ENCODE results near the gene C19orf53. TPM values are rescaled to one million over a fixed set of nuclear protein-coding genes. Genes with fewer than 3 reads are reported as not detected.
A peak's percentile ranks its signal among the peaks of the same experiment; 100 is the strongest.

The C19orf53 gene
- total and polyA plus RNA-seq, 2 of the 13 experiments (the other 11 are each of a cell fraction or from before 2014, with no cell fraction given), result 129 to 130 TPM

GRCh38 chr19:13758795-13759194, 15.5 kb upstream of the C19orf53 start:
- no TSS peak for BruUV-seq (replicated peaks)
- Histone ChIP-seq H4K20me1 (ENCODE audit: insufficient read depth, low read length) (no peaks in the 10 kb centered on the region), H3K79me2 (ENCODE audit: insufficient read depth, low read length) (peaks cover under 1% of the 10 kb centered on the region), H3K9ac (ENCODE audit: insufficient read depth, low read depth, low read length) (no peak overlapping the region), H3K4me2 (ENCODE audit: low read depth, low read length) (no peak overlapping the region), H3K36me3 (replicated peaks in 1 of 2; ENCODE audit: control insufficient read depth in 1 of 2, insufficient read depth in 2 of 2, low read length in 2 of 2) (peaks cover 20 to 40% of the 10 kb centered on the region in 2 experiments), H3K27ac (ENCODE audit: extremely low read length, insufficient read depth, low read length) (no peak overlapping the region), H2AFZ (ENCODE audit: low read length) (no peak overlapping the region), H3K4me1 (ENCODE audit: insufficient read depth, low read length) (0 out of 2 replicates have a peak, but pooled peaks cover 6% of the 10 kb centered on the region), H3K4me3 (replicated peaks in 1 of 3; ENCODE audit: insufficient read depth in 1 of 3, low read depth in 2 of 3, low read length in 3 of 3) (no peak overlapping the region), H3K27me3 (ENCODE audit: control insufficient read depth in 1 of 2, insufficient read depth in 2 of 2, low read length in 2 of 2) (no peaks in the 10 kb centered on the region), H3K9me3 (ENCODE audit: low read length) (no peaks in the 10 kb centered on the region)
- intact Hi-C loops (cut with micrococcal nuclease; ENCODE audit: unreplicated experiment), result no loop called here
- ChIA-PET POLR2A (no interaction called here), CTCF (ENCODE audit: low intra/inter-chr PET ratio, low total read pairs) (no interaction called here)
- ATAC-seq, result no peak
- TF ChIP-seq CENPT (CRISPR knock-in tag; IDR thresholded peaks at IDR 0.05; ENCODE audit: low read depth) (no peak), ISL2 (CRISPR knock-in tag; IDR thresholded peaks at IDR 0.05) (no peak), ZC3H13 (CRISPR knock-in tag; IDR thresholded peaks at IDR 0.05) (no peak), CEBPG (CRISPR knock-in tag; IDR thresholded peaks at IDR 0.05) (no peak), ZNF558 (CRISPR knock-in tag; IDR thresholded peaks at IDR 0.05; ENCODE audit: borderline replicate concordance) (no peak), RBFOX2 (IDR thresholded peaks at IDR 0.05; ENCODE audit: low read depth, low read length) (peak; percentile 49), AGO2 (optimal IDR thresholded peaks at IDR 0.05; ENCODE audit: low read depth, low read length) (peak; percentile 73), HCFC1 (IDR thresholded peaks at IDR 0.05; ENCODE audit: low read depth, low read length) (no peak), ZNF790 (CRISPR knock-in tag; IDR thresholded peaks at IDR 0.05; ENCODE audit: borderline replicate concordance) (no peak)
- TF ChIP-seq, protein P1, sequence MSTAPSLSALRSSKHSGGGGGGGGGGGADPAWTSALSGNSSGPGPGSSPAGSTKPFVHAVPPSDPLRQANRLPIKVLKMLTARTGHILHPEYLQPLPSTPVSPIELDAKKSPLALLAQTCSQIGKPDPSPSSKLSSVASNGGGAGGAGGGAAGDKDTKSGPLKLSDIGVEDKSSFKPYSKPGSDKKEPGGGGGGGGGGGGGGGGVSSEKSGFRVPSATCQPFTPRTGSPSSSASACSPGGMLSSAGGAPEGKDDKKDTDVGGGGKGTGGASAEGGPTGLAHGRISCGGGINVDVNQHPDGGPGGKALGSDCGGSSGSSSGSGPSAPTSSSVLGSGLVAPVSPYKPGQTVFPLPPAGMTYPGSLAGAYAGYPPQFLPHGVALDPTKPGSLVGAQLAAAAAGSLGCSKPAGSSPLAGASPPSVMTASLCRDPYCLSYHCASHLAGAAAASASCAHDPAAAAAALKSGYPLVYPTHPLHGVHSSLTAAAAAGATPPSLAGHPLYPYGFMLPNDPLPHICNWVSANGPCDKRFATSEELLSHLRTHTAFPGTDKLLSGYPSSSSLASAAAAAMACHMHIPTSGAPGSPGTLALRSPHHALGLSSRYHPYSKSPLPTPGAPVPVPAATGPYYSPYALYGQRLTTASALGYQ (CRISPR knock-in tag; IDR thresholded peaks at IDR 0.05), result no peak
- in situ Hi-C loops (cut with HindIII; ENCODE audit: extremely low pct_ligation_motif_present, low pct_unique_long_range_greater_than_20kb), result loop anchor here (25.0 kb wide), 1 partner anchor 304 kb away; the partner anchor contains the start of genes MISP3 and PALM3
- FAIRE-seq, result no peak
- 97% methylated on average over 22 of the region's 24 CpGs for WGBS (ENCODE audit: low lambda C conversion rate)
- no peak for DNase-seq (ENCODE audit: low spot score)

Measured in HepG2 (cell line).